ENCODE results near the gene EIF5.

GRCh38 chr14:103378038-103378854 lies 44.2 kb downstream of the EIF5 start:
- TF ChIP-seq, protein P1, sequence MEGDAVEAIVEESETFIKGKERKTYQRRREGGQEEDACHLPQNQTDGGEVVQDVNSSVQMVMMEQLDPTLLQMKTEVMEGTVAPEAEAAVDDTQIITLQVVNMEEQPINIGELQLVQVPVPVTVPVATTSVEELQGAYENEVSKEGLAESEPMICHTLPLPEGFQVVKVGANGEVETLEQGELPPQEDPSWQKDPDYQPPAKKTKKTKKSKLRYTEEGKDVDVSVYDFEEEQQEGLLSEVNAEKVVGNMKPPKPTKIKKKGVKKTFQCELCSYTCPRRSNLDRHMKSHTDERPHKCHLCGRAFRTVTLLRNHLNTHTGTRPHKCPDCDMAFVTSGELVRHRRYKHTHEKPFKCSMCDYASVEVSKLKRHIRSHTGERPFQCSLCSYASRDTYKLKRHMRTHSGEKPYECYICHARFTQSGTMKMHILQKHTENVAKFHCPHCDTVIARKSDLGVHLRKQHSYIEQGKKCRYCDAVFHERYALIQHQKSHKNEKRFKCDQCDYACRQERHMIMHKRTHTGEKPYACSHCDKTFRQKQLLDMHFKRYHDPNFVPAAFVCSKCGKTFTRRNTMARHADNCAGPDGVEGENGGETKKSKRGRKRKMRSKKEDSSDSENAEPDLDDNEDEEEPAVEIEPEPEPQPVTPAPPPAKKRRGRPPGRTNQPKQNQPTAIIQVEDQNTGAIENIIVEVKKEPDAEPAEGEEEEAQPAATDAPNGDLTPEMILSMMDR (conservative IDR thresholded peaks at IDR 0.05; ENCODE audit: low read length) = no peak
- TF ChIP-seq EZH2phosphoT487 (IDR thresholded peaks at IDR 0.05; ENCODE audit: borderline replicate concordance) = no peak
